HCT116 (cell line): ENCODE data around the gene CD28. TPM values are rescaled to one million over a fixed set of nuclear protein-coding genes. Genes with fewer than 3 reads are reported as not detected.

Experiments used
- ATAC-seq: fragments of 200-7000 bp; cut with Tn5 transposase; 2 replicates; pipeline ENCODE4 v1.9.1; 2020; ENCODE audit warnings: mild to moderate bottlenecking, moderate library complexity
- BruUV-seq: library from RNA; stranded (reverse); fragments of 400-500 nt; replicated peaks from 2 replicates; lab custom pipeline; 2021; lab: Mats Ljungman, UMichigan
- CTCF ChIA-PET: fragments of 300-600 bp; sonication (Branson Sonifier 250); formaldehyde crosslinking; loops from one replicate; lab custom pipeline; 2021; ENCODE audit warnings: antibody characterized with exemption; lab: Charles Lee
- POLR2A ChIA-PET: fragments of 300-600, 350-600 bp; sonication (Branson Sonifier 250); formaldehyde crosslinking; loops from one replicate; lab custom pipeline; 2021; ENCODE audit warnings: antibody characterized with exemption; lab: Charles Lee
- RAD21 ChIA-PET, 2 experiments: fragments of 300-600 bp; sonication (Branson Sonifier 250); formaldehyde crosslinking; loops; one replicate each; lab custom pipeline; 2023; ENCODE audit warnings: low total read pairs in 2 of 2; ENCODE audit not compliant: uncharacterized antibody in 2 of 2, unreplicated experiment in 2 of 2, low non-redundant PET in 1 of 2; lab: Charles Lee
- DNase-seq: peaks from one replicate; pipeline ENCODE4 v3.0.0-alpha.2; 2010; ENCODE audit warnings: low read depth, low spot score
- H2AFZ ChIP-seq: fragments of 200-600 bp; shearing (Covaris generic), sonication (generic); 2 replicates; pipeline ENCODE4 v1.6.1; 2017; ENCODE audit warnings: low read depth, mixed run types, mixed read lengths, antibody characterized with exemption, low read length; ENCODE audit not compliant: poor library complexity, severe bottlenecking
- H3K27ac ChIP-seq: 2 replicates; pipeline ENCODE4 v1.5.1; 2012; ENCODE audit warnings: low read depth, low read length
- H3K27me3 ChIP-seq: fragments of 200-600 bp; sonication (generic); 2 replicates; pipeline ENCODE4 v1.6.1; 2016; ENCODE audit warnings: mixed run types, low read length, mixed read lengths; ENCODE audit not compliant: insufficient read depth
- H3K36me3 ChIP-seq, 2 experiments: fragments of 200-500 bp in 1 of 2; fragments of 200-600 bp in 1 of 2; sonication (Bioruptor generic) in 1 of 2; sonication (generic) in 1 of 2; 2 replicates each; pipeline versions ENCODE4 v1.5.1 to v1.6.1; 2014 to 2016; ENCODE audit warnings: low read length in 2 of 2, inconsistent platforms in 1 of 2, mixed read lengths in 1 of 2, mixed run types in 1 of 2; ENCODE audit not compliant: insufficient read depth in 2 of 2, control insufficient read depth in 1 of 2
- H3K4me1 ChIP-seq, 2 experiments: fragments of 200-600 bp in 1 of 2; sonication (generic) in 1 of 2; 2 replicates each; pipeline versions ENCODE4 v1.5.1 to v1.6.1; 2012 to 2017; ENCODE audit warnings: low read length in 2 of 2, inconsistent platforms in 1 of 2, mild to moderate bottlenecking in 1 of 2, mixed read lengths in 1 of 2, mixed run types in 1 of 2, moderate library complexity in 1 of 2; ENCODE audit not compliant: insufficient read depth in 2 of 2, control insufficient read depth in 1 of 2
- H3K4me2 ChIP-seq: fragments of 200-600 bp; sonication (generic); 2 replicates; pipeline ENCODE4 v1.6.1; 2017; ENCODE audit warnings: mixed run types, low read length, mixed read lengths
- H3K4me3 ChIP-seq, 2 experiments: fragments of 200-600 bp in 1 of 2; sonication (generic) in 1 of 2; replicated peaks in 1 of 2; 2 replicates each; pipeline ENCODE4 v1.5.1; 2011 to 2016; ENCODE audit warnings: low read length in 2 of 2, control low read depth in 1 of 2, low read depth in 1 of 2, mild to moderate bottlenecking in 1 of 2, mixed read lengths in 1 of 2, mixed run types in 1 of 2
- H3K79me2 ChIP-seq: fragments of 200-600 bp; sonication (generic); 2 replicates; pipeline ENCODE4 v1.6.1; 2017; ENCODE audit warnings: mild to moderate bottlenecking, mixed run types, low read length, moderate library complexity, mixed read lengths; ENCODE audit not compliant: insufficient read depth
- H3K9ac ChIP-seq: fragments of 200-600 bp; sonication (generic); 2 replicates; pipeline ENCODE4 v1.6.1; 2016; ENCODE audit warnings: low read length, mixed read lengths
- H3K9me2 ChIP-seq: fragments of 200-600 bp; sonication (generic), shearing (Covaris generic); 2 replicates; pipeline ENCODE4 v1.6.1; 2017; ENCODE audit warnings: mixed run types, mild to moderate bottlenecking, moderate library complexity; ENCODE audit not compliant: insufficient read depth
- H3K9me3 ChIP-seq, 2 experiments: fragments of 200-500 bp in 1 of 2; fragments of 200-600 bp in 1 of 2; sonication (Bioruptor generic) in 1 of 2; sonication (generic) in 1 of 2; 2 replicates each; pipeline ENCODE4 v1.6.1; 2014 to 2017; ENCODE audit warnings: low read length in 2 of 2, mixed read lengths in 2 of 2, inconsistent platforms in 1 of 2, low read depth in 1 of 2, mild to moderate bottlenecking in 1 of 2, mixed run types in 1 of 2, moderate library complexity in 1 of 2; ENCODE audit not compliant: control insufficient read depth in 1 of 2, insufficient read depth in 1 of 2
- H4K20me1 ChIP-seq: fragments of 200-600 bp; sonication (generic), shearing (Covaris generic); 2 replicates; pipeline ENCODE4 v1.6.1; 2017; ENCODE audit warnings: mixed run types, mild to moderate bottlenecking, moderate library complexity; ENCODE audit not compliant: insufficient read depth
- EZH2 ChIP-seq: fragments of 200-600 bp; sonication (generic); IDR thresholded peaks from 2 replicates; pipeline ENCODE4 v1.6.1; 2017; ENCODE audit warnings: antibody characterized with exemption, mixed run types
- RAD21 ChIP-seq: IDR thresholded peaks from 2 replicates; pipeline ENCODE4 v1.6.1; 2012; ENCODE audit warnings: low read depth, mild to moderate bottlenecking
- SIN3A ChIP-seq: IDR thresholded peaks from 2 replicates; pipeline ENCODE4 v1.6.1; 2012; ENCODE audit warnings: low read depth
- TCF7L2 ChIP-seq: IDR thresholded peaks from 2 replicates; pipeline ENCODE4 v1.7.0; 2011; ENCODE audit warnings: borderline replicate concordance, inconsistent platforms; ENCODE audit not compliant: insufficient read depth, insufficient read length; ENCODE audit errors: extremely low read depth
- ZFX ChIP-seq: fragments of 450-650 bp; IDR thresholded peaks from 2 replicates; pipeline ENCODE4 v1.6.1; 2017
- intact Hi-C: fragments of 100-400 bp; cut with micrococcal nuclease; formaldehyde crosslinking; loops from 2 replicates; pipeline ENCODE4 v1.10.0; 2022
- total RNA-seq: library from RNA; stranded (reverse); gene quantifications from one replicate; pipeline ENCODE4 v1.2.1, GENCODE V29; 2021; ENCODE audit not compliant: unreplicated experiment
- TF ChIP-seq, protein P1 (sequence below): IDR thresholded peaks from 2 replicates; pipeline ENCODE4 v1.6.1; 2012; ENCODE audit warnings: low read depth
- TF ChIP-seq, protein P2 (sequence below): IDR thresholded peaks from 2 replicates; pipeline ENCODE4 v1.6.1; 2011; ENCODE audit warnings: mild to moderate bottlenecking, low read length, moderate library complexity; ENCODE audit not compliant: insufficient replicate concordance; ENCODE audit errors: extremely low read depth
- TF ChIP-seq, protein P3 (sequence below): IDR thresholded peaks from 2 replicates; pipeline ENCODE4 v1.6.1; 2012

The CD28 gene
- total RNA-seq, 1 experiment from 2014 or later, result 0.37 TPM

DNA sequence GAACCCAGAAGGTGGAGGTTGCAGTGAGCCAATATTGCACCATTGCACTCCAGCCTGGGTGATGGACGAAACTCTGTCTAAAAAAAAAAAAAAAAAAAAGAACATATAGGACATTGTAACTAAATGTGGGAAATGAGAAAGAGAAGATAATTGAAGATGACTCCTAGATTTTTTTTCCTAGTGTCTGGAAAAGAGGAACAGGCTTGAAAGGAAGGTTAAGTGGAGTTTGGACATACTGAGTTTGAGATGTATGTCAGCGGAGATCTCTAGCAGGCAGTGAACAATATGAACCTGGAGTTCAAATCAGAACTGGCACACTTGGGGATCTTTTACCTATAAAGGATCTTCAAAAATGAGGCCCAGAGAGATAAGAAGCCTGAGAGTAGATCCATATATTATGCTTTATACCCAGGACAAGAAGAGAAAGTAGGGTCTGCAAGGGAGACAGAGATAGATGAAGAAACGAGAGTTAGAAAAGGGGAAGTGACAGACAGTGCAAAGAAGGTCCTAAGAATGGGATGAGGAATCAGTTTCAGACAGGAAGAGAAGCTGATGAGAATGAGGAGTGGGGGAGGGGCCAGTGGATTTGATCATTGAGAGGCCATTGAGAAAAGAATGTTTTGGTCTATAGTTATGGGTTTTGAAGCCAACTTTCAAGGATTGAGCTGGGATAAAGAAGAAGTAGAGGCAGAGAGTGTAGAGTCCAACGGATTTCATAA is 46.9 kb upstream of the CD28 start:
- Histone ChIP-seq H3K79me2 (no peaks in the 10 kb centered on the region), H4K20me1 (no peaks in the 10 kb centered on the region), H3K4me1 (no peaks in the 10 kb centered on the region), H2AFZ (no peak overlapping the region), H3K4me3 (no peak overlapping the region), H3K27me3 (no peaks in the 10 kb centered on the region), H3K9ac (no peak overlapping the region), H3K4me2 (no peak overlapping the region), H3K9me3 (no peaks in the 10 kb centered on the region), H3K27ac (no peak overlapping the region), H3K9me2 (no peaks in the 10 kb centered on the region), H3K36me3 (no peaks in the 10 kb centered on the region)
- ATAC-seq, result no peak
- ChIA-PET CTCF (no interaction called here), POLR2A (no interaction called here), RAD21 (no interaction called here)
- DNase-seq, result no peak
- intact Hi-C loops, result loop anchor here (10.0 kb wide), 2 partner anchors 825 to 1075 kb away; no protein-coding TSS in a partner anchor
- BruUV-seq, result no TSS peak
- TF ChIP-seq ZFX (no peak), EZH2 (no peak)

DNA sequence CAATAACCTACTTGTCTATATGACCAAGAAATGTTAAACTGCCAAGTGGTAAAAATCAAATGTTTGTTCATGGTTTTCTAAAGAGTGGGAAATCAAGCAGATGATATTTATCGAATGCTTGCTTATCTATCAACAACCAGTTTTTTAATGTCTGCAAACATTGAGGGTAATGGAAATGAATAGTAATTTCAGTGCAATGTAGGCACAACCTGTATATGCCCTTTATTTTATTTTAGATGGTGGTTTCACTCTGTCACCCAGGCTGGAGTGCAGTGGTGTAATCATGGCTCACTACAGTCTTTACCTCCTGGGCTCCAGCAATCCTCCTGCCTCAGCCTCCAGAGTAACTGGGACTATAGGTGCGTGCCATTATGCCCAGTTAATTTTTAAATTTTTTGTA is 46.0 kb upstream of the CD28 start:
- Histone ChIP-seq H3K4me3 (no peak overlapping the region), H3K79me2 (no peaks in the 10 kb centered on the region), H4K20me1 (no peaks in the 10 kb centered on the region), H3K4me1 (no peaks in the 10 kb centered on the region)
- TF ChIP-seq SIN3A (no peak), RAD21 (no peak), TCF7L2 (no peak)
- TF ChIP-seq, protein P1, sequence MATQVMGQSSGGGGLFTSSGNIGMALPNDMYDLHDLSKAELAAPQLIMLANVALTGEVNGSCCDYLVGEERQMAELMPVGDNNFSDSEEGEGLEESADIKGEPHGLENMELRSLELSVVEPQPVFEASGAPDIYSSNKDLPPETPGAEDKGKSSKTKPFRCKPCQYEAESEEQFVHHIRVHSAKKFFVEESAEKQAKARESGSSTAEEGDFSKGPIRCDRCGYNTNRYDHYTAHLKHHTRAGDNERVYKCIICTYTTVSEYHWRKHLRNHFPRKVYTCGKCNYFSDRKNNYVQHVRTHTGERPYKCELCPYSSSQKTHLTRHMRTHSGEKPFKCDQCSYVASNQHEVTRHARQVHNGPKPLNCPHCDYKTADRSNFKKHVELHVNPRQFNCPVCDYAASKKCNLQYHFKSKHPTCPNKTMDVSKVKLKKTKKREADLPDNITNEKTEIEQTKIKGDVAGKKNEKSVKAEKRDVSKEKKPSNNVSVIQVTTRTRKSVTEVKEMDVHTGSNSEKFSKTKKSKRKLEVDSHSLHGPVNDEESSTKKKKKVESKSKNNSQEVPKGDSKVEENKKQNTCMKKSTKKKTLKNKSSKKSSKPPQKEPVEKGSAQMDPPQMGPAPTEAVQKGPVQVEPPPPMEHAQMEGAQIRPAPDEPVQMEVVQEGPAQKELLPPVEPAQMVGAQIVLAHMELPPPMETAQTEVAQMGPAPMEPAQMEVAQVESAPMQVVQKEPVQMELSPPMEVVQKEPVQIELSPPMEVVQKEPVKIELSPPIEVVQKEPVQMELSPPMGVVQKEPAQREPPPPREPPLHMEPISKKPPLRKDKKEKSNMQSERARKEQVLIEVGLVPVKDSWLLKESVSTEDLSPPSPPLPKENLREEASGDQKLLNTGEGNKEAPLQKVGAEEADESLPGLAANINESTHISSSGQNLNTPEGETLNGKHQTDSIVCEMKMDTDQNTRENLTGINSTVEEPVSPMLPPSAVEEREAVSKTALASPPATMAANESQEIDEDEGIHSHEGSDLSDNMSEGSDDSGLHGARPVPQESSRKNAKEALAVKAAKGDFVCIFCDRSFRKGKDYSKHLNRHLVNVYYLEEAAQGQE, result no peak
- TF ChIP-seq, protein P2, sequence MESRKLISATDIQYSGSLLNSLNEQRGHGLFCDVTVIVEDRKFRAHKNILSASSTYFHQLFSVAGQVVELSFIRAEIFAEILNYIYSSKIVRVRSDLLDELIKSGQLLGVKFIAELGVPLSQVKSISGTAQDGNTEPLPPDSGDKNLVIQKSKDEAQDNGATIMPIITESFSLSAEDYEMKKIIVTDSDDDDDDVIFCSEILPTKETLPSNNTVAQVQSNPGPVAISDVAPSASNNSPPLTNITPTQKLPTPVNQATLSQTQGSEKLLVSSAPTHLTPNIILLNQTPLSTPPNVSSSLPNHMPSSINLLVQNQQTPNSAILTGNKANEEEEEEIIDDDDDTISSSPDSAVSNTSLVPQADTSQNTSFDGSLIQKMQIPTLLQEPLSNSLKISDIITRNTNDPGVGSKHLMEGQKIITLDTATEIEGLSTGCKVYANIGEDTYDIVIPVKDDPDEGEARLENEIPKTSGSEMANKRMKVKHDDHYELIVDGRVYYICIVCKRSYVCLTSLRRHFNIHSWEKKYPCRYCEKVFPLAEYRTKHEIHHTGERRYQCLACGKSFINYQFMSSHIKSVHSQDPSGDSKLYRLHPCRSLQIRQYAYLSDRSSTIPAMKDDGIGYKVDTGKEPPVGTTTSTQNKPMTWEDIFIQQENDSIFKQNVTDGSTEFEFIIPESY, result no peak
- TF ChIP-seq, protein P3, sequence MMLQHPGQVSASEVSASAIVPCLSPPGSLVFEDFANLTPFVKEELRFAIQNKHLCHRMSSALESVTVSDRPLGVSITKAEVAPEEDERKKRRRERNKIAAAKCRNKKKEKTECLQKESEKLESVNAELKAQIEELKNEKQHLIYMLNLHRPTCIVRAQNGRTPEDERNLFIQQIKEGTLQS, result no peak
- TF ChIP-seq, all 23 proteins: peak for 0
- H3K9me2 ChIP-seq, result no peaks in the 10 kb centered on the region
- H3K27ac ChIP-seq, result no peak overlapping the region
- H3K9ac ChIP-seq, result no peak overlapping the region
- DNase-seq (no peak), ATAC-seq (no peak)
- H3K27me3 ChIP-seq, result no peaks in the 10 kb centered on the region
- POLR2A ChIA-PET, result no interaction called here
- intact Hi-C loops, result no loop called here
- CTCF ChIA-PET, result no interaction called here
- no peaks in the 10 kb centered on the region for H3K9me3 ChIP-seq
- H2AFZ ChIP-seq, result no peak overlapping the region
- RAD21 ChIA-PET, result no interaction called here
- no peak overlapping the region for H3K4me2 ChIP-seq
- no TSS peak for BruUV-seq
- no peaks in the 10 kb centered on the region for H3K36me3 ChIP-seq
